ENCODE results near the gene DNAJC1.

GRCh38 chr10:21803374-21803773, 200.2 kb downstream of the DNAJC1 start:
- TF ChIP-seq ZNF645 (tag by site-specific recombination; IDR thresholded peaks at IDR 0.05), result no peak
- no peak for TF ChIP-seq ZNF621 (tag by site-specific recombination; IDR thresholded peaks at IDR 0.05)
- no peak for TF ChIP-seq ELK4 (IDR thresholded peaks at IDR 0.05; ENCODE audit: borderline replicate concordance, low read depth, low read length)
- TF ChIP-seq ZNF114 (tag by site-specific recombination; IDR thresholded peaks at IDR 0.05), result no peak
- TF ChIP-seq, protein P1, sequence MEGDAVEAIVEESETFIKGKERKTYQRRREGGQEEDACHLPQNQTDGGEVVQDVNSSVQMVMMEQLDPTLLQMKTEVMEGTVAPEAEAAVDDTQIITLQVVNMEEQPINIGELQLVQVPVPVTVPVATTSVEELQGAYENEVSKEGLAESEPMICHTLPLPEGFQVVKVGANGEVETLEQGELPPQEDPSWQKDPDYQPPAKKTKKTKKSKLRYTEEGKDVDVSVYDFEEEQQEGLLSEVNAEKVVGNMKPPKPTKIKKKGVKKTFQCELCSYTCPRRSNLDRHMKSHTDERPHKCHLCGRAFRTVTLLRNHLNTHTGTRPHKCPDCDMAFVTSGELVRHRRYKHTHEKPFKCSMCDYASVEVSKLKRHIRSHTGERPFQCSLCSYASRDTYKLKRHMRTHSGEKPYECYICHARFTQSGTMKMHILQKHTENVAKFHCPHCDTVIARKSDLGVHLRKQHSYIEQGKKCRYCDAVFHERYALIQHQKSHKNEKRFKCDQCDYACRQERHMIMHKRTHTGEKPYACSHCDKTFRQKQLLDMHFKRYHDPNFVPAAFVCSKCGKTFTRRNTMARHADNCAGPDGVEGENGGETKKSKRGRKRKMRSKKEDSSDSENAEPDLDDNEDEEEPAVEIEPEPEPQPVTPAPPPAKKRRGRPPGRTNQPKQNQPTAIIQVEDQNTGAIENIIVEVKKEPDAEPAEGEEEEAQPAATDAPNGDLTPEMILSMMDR (tag by site-specific recombination; IDR thresholded peaks at IDR 0.05), result no peak
- no peak for TF ChIP-seq SP2 (tag by site-specific recombination; IDR thresholded peaks at IDR 0.05)
- no peak for TF ChIP-seq YY1 (tag by site-specific recombination; IDR thresholded peaks at IDR 0.05)
